Midbrain (tissue), 1 donor: Measurements from ENCODE around the gene KRT15.
"Not testable (repeated sequence)": the region's sequence is repeated elsewhere in the genome, so short reads cannot be mapped to it uniquely, and the experiment has no call there.

ENCODE experiments used
- DNase-seq: peaks from one replicate; lab custom pipeline; 2025; lab: John Stamatoyannopoulos, UW

The KRT15 gene

GRCh38 chr17:41544491-41544892, 25.8 kb upstream of the KRT15 start:
- no peak for DNase-seq

DNA sequence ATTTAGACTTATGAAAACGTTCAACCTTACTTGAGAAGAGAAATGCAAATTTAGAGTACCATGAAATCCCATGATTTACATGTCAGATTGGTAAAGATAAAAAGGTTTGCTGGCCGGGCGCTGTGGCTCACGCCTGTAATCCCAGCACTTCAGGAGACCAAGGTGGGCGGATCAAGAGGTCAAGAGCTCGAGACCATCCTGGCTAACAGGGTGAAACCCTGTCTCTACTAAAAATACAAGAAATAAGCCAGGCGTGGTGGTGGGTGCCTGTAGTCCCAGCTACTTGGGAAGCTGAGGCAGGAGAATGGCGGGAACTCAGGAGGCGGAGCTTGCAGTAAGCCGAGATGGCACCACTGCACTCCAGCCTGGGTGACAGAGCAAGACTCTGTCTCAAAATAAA, 24.1 kb upstream of the KRT15 start:
- DNase-seq = not testable (repeated sequence)

DNA sequence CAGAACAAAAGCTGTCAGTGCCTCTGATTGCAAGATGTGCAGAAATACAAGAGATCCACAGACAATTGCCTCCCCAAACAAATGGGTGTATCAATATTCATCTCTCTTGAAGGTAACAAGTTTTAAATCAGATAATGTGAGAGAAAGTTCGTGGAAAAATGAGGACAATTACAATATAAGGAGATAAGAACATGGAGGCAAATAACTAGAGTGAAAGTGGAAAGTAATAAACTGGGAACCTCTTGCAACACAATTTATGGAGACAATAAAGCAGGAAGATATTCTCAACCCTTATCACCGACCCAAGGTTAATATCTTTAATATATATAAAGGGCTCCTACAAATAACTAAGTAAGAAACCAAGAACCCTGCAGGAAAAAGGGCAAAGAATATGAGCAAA, 23.7 kb upstream of the KRT15 start:
- DNase-seq = no peak

DNA sequence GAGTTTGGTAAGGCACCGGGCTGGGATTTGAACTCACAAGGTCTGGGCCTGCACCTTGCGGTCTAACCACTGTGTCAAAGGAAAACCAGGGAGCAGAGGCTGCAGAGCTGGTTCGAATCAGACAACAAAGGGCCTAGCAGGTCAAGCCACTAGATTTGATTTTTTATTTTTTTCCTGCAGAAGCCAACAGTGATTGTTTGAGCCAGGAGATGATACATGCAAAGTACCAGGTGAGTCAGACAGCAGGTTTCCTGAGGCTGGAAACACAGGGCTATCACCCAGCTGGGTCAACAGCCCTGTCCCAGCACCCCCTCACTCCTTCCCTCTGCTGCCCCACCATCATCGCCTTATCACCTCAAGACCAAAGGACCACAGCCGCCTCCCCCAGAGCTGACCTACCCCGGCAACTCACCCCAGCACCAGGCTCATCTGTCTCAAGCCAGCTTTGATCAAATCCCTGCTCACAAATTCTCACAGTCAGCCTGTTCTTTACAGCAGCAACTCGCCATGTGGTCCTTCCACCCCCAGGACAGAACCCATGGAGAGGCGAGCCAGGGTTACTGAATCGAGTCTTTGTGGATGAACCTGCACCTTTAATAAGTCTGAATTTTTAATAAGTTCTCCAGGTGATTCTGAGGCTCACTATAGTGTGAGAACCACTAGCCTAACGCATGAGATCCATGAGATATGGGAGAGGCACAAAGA, 22.4 kb upstream of the KRT15 start:
- no peak for DNase-seq

- no peak for DNase-seq
Measured at GRCh38 chr17:41539979-41540701, 21.4 kb upstream of the KRT15 start.

DNA sequence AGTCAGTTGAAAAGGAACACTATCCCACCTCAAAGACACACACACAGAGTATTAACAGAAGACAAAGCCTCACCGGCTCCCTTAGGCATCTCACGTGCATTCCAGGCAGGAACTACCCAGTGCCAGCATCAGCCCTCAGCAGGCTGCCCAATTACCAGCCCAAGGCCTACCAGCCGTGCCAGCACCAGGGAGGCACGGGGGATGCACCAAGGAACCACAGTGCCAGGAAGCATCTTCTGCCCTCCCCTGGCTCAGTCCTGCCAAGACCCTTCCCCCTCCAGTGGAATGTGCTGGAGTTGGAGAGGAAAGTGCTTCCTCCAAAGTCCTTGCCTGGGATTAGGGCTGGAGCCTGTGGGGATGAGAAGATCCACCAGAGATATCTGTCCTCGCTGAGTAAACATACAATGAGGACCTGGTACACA, 20.4 kb upstream of the KRT15 start:
- DNase-seq = no peak

- no peak for DNase-seq
Measured at GRCh38 chr17:41538565-41538991, 19.9 kb upstream of the KRT15 start.

- DNase-seq = no peak
Measured at GRCh38 chr17:41537990-41538389, 19.3 kb upstream of the KRT15 start.

GRCh38 chr17:41537614-41537954, 18.9 kb upstream of the KRT15 start:
- no peak for DNase-seq

- no peak for DNase-seq
Measured at GRCh38 chr17:41536741-41537613, 18.3 kb upstream of the KRT15 start.

GRCh38 chr17:41535764-41536481, 17.2 kb upstream of the KRT15 start:
- no peak for DNase-seq

DNA sequence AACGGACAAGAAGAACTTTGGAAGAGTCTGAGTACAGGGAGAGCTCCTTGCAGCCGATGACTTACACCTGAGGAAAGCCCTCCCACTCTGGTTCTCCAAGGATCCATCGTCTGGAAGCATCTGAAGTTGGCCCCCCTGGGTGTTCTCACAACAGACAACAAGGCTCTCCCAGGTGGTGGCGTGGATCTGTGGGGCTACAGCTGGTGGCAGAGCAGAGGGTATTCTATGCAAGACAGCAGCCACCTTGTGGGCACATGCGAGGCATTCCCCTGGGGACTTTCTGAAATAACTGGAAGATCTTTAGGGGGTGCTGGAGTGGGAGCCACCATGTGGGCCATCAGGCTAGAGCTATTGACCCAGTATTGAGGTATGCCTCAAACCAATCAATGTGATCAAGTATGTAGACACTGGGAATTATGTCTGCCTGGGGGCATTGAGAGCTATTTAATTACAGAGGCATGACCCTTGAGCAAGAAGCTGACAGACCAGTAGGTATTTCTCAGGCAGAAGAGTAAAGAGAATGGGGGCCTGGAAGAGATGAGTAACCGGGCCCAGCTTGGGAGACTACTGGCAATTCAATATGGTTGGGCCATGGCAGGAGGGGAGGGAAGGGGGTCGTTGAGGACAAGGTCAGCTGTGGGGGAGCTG, 16.3 kb upstream of the KRT15 start:
- no peak for DNase-seq

- DNase-seq = no peak
Measured at GRCh38 chr17:41533613-41534012, 14.9 kb upstream of the KRT15 start.

- DNase-seq = no peak
Measured at GRCh38 chr17:41532947-41533570, 14.4 kb upstream of the KRT15 start.

GRCh38 chr17:41531993-41532392, 13.3 kb upstream of the KRT15 start:
- DNase-seq = no peak

DNA sequence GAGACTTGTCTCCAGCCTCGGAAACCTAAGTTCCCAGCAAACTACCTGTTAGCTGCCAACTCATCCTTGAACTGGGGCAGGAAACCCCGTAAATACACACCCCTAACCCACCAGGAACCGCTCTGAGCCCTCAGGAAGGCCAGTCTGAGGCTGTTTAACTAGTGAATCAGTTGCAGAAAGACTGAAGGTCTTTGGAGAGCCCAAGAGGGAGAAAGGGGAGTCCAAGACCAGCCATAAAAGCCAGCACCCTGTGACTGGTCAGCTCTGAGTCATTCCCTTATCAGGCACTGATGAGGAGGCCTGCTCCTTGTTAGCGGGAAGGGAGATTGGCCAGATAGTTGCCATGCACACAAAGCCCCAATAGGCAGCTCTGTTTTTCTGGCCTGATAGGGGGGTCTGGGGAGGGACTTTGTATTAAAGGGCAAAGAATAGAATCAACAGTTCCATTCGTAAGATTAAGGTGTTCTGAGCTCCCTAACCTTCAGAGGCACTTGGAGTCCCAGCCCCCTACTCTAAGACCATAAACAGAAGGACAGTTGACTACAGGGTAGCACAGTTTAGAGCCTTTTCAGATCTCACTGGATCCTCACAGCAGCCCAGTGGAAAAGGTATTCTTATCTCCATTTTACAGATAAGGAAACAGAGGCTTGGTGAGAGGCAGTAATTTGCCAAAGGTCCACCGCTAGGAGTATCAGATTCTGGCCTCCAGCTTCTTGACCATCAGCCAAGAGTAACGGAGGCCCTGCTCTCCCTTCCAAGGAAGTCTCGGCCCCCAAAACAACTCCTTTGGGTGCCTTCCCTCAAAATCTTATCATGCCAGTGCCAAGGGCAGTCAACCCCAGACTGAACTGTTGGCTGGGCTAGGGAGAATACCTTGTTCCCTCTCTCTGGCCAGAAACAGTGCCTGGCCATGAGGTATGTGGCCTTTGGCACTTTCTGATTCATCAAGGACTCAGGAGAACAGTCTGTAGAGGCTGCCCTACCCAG, 11.7 kb upstream of the KRT15 start:
- DNase-seq = no peak

- DNase-seq = no peak
Measured at GRCh38 chr17:41529491-41529915, 10.8 kb upstream of the KRT15 start.

- DNase-seq = no peak
Measured at GRCh38 chr17:41528959-41529353, 10.3 kb upstream of the KRT15 start.

DNA sequence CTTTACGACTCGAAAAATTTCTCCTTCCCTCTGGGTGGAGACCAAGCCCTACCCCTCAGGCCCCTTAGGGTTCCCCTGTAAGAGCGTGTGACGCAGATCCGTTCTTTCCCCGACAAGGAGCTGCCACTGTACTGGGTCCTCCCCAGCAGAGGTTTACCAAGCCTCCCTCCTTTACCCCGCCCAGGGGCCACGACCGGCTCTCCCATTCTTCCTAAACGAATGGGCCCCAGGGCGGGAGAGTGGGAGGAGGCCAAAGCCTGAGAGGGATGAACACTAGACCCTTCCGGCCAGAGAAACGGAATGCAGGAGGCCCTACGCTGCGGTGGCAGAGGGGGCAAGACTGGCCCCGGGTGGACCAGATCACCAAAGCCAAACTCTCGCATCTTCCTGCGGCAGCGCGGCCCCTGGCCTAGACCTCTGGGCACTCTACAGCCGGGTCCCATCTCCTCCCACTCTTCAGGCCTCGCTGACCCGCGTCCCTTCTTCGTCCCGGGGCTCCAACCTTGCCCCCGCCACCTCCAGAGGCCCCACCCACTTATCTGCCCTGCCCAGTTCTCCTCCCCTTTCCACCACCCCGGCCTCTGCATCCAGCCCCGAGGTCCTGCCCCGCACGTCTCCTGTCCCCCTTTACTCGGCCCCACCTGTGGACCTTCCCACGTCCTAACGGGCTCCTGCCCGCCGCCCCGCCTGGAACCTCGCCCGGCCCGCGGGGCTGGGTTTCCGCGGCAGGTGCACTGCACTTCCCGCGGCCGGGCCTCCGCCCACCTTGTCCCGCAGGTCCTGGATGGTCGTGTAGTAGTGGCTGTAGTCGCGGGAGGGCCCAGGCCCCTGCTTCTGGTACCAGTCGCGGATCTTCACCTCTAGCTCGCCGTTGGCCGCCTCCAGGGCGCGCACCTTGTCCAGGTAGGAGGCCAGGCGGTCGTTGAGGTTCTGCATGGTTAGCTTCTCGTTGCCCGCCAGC, 8.7 kb upstream of the KRT15 start:
- DNase-seq = no peak
